ENCODE measurements around the gene MAGEB18.

MAGEB18 gene

DNA sequence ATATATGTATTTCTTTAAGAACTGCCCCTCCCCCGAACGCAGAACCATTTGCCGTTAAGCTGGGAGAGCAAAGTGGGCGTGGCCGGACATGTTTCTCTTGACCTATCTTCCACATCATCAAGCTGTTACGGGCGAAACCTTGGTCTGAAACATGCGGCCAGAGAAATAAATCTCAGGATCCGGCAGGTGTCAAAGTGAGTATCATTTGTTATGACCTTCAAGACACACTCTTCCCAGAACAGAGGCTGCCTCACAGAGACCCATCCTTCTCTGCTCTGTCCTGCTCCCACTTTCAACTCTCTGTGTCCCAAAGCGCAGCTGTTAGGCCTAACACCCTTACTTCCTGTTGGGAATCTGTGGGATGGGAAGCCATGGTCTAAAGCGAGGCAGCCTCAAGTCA is at the start of gene MAGEB18:
Gene MAGEB18, plus strand, starts transcription at position 70 of the 400 bp plus-strand sequence. CDS start 643 bp downstream, outside the sequence.
- DNase-seq: no peak

GRCh38 chrX:26100421-26100920 is 37.7 kb upstream of the MAGEB18 start:
- no peak for DNase-seq

GRCh38 chrX:26109142-26109541 is 29.0 kb upstream of the MAGEB18 start:
- no peak for DNase-seq

GRCh38 chrX:26146024-26146423 is 7.9 kb downstream of the MAGEB18 start:
- DNase-seq: no peak

- no peak for DNase-seq
Observed at GRCh38 chrX:26160301-26160700, 22.2 kb downstream of the MAGEB18 start, which contains the start of gene MAGEB6B. MAGEB6B (plus strand) TSS chrX:26160601; CDS start chrX:26160601, 0 bp downstream.
